ENCODE data around the gene CAND1.

The CAND1 gene

GRCh38 chr12:67348683-67349082, 79.5 kb downstream of the CAND1 start:
- DNase-seq, result no peak

- DNase-seq, result no peak
Observed at GRCh38 chr12:67352682-67353081, 83.5 kb downstream of the CAND1 start.

DNA sequence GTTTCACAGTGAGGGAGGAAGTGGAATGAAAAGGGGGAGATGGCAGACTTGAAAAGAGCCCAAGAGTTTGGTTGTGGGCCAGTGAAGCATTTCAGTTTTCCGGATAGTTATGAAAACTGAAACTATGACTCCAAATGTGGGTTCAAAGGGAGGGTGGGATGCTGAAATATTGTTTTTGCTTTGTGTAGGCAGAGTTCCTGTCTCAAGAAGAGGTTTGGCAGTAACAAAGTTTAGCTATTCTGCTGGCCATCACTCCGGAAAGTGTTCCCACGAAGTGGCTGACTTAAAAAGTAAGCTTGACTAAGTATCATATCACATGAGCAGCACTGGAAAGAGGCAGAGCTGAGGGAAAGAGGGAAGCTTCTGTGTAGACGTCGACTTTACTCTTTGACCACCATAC, 85.2 kb downstream of the CAND1 start:
- DNase-seq, result no peak

DNA sequence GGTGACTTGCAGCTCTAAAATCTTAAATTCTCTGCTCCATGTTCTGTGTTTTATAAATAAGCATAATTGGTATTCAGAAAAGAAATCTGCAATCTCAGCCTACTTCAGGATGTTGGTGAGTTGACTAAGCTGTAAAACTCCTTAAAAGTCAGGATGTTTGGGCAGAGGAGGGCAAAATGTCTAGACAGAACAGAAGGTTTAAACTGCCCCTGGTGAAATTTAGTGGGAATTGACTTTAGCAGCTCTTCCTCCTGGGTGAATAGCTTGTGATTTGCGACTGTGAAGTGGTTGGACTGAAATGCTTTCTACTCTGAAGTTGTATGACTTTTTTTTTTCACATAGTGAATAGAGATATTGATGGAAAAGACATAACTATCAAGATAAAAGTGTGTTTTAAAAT, 85.8 kb downstream of the CAND1 start:
- no peak for DNase-seq

DNA sequence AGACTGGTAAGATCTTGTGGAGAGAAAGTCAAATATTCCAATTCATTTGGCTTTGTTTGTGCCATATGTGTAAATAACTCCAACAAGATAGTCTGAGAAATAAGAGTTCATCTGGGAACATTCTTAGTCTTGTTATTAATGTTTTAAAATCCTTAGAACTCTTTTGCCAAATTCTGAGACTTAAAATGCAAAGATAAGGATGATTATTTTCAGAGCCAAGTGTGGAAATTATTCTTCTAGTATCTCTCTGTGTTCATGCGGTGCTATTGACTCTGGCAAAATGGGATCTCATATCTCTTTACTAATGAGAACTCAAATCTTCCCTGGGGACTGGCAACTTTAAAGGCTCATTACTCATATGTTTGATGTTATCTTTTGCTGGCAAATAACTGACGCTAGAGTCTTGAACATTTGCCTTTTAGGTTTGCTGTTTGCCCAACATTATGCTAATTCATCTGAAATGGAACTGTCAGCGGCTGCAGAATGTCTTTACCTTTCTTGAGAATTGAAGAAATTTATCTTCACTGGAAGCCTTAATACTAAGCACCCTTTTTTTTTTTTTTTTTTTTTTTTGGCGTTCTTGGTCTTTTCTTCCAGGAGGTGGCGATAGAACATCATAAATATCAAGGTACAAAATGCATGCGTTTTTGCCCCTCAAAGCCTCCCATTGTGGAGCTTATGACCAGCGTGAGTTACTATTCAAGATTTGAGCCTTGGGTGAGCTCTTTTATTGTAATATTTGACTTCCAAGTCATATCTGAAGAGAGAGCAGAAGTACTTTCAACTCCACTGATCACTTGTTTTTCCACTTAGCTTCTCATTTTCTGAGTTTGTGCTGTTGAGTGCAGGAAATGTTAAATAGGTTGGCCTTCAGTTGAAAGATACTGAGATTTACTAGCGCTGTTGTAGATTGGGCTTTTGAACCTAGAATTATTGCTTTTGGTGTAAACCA, 86.5 kb downstream of the CAND1 start:
- DNase-seq, result peak; percentile 66

GRCh38 chr12:67356380-67356774, 87.2 kb downstream of the CAND1 start:
- DNase-seq, result peak; percentile 64

- no peak for DNase-seq
Observed at GRCh38 chr12:67357376-67358125, 88.4 kb downstream of the CAND1 start.

- no peak for DNase-seq
Observed at GRCh38 chr12:67358781-67359338, 89.7 kb downstream of the CAND1 start.

DNA sequence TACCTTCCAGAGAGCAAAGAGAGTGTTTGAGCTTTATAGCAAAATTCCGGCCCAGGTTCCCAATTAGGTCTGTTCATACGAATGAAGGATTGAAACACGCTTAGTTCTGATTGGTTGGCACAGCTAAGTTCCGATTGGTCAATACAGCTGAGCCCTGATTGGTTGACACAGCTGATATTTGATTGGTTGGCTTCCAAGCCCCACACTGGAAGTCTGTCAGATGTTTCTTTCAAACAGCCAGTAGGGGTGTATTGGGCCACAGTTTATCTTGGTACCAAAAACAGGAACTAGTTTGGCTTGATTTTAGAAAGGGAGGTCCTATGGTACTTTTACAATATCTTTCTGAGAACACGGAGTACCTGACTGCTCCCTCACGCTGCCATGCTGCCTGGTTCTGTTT, 93.4 kb downstream of the CAND1 start:
- no peak for DNase-seq

DNA sequence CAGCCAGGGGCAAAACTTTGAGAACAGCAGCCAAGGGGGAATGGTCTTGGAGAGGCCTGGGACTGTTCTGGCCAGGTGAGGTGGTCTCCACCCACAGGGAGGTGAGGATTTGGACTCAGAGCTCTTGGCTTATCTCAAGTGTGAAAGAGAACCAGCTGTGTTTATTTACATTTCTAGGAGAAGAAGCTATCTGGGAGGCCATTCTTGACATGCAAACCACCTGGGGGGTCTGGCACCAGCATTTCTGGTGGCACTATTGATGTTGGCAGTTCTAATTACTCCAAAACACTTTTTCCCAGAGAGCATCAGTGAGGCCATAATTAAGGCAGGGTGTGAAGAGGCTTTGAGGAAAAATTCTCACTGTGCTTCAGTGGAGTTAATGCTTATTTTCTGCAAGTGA, 95.1 kb downstream of the CAND1 start:
- DNase-seq, result peak; percentile 71

DNA sequence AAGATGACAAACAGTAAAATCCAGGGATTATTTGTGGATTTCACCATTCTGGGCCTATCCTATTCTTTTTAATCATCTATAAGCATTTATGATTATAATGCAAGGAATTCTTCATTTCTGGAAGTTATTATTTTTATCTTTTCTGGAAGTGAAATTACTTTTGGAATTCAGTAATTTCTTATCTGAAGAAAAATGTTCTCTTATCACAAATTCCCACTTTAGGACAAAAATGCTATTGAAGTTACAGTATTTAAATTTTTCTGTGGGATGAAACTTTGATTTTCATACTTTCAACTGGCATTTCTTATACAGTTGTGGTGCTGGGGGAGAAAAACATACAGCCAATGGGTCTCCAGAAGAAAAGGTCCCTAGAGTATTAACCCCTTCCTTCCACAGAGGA, 96.0 kb downstream of the CAND1 start:
- no peak for DNase-seq

GRCh38 chr12:67367843-67368242, 98.7 kb downstream of the CAND1 start:
- no peak for DNase-seq

All from COR-L47 (cell line).